Heart right ventricle (tissue), 16 donors: ENCODE measurements around the gene TNS3. TPM values are rescaled to one million over a fixed set of nuclear protein-coding genes. Genes with fewer than 3 reads are reported as not detected.
A peak's percentile ranks its signal among the peaks of the same experiment; 100 is the strongest.

ENCODE experiments used
- ATAC-seq, 8 donors: fragments of 200-7000 bp; cut with Tn5 transposase; one replicate each; pipeline ENCODE4 v1.9.1; 2020; ENCODE audit warnings: mild to moderate bottlenecking in 8 of 8, moderate library complexity in 8 of 8, moderate number of reproducible peaks in 1 of 8
- DNase-seq, 2 donors: peaks; one replicate each; pipeline ENCODE4 v3.0.0-alpha.2; 2020
- H3K27ac ChIP-seq, 10 donors: fragments of 200-600 bp; sonication (generic) in 2 of 10; one replicate each; pipeline versions ENCODE4 v1.5.0 to v1.8.0; 2020 to 2022; ENCODE audit warnings: mild to moderate bottlenecking in 3 of 10
- H3K27me3 ChIP-seq, 7 donors: fragments of 200-600 bp; one replicate each; pipeline ENCODE4 v1.8.0; 2021 to 2022; ENCODE audit warnings: mild to moderate bottlenecking in 2 of 7
- H3K36me3 ChIP-seq, 9 donors: fragments of 200-600 bp; sonication (generic) in 1 of 9; one replicate each; pipeline versions ENCODE4 v1.5.0 to v1.8.0; 2020 to 2022; ENCODE audit warnings: mild to moderate bottlenecking in 2 of 9
- H3K4me1 ChIP-seq, 9 donors: fragments of 200-600 bp; sonication (generic) in 1 of 9; one replicate each; pipeline versions ENCODE4 v1.5.0 to v1.8.0; 2020 to 2022; ENCODE audit warnings: mild to moderate bottlenecking in 4 of 9
- H3K4me3 ChIP-seq, 10 donors: fragments of 200-600 bp; sonication (generic) in 2 of 10; one replicate each; pipeline versions ENCODE4 v1.5.0 to v1.8.0; 2020 to 2022; ENCODE audit warnings: mild to moderate bottlenecking in 7 of 10, moderate library complexity in 2 of 10
- H3K9me3 ChIP-seq, 11 donors: fragments of 200-600 bp in 10 of 11; sonication (generic) in 2 of 11; one replicate each; pipeline versions ENCODE4 v1.5.0 to v1.8.0; 2013 to 2022; ENCODE audit warnings: mild to moderate bottlenecking in 2 of 11, control low read depth in 1 of 11, moderate library complexity in 1 of 11
- WGBS, 2 donors: extraction: QIAGEN DNeasy Blood & Tissue Kit; methylation state at CpG; one replicate each; pipeline ENCODE4 v1.1.7; 2013; ENCODE audit warnings: inconsistent platforms in 1 of 2; 5-methylcytosine and 5-hydroxymethylcytosine counted together
- intact Hi-C, 10 donors: fragments of 100-400 bp; cut with DNase I; formaldehyde crosslinking; loops; one replicate each; pipeline versions ENCODE4 v1.11.1 to v1.14.2; 2022
- polyA plus RNA-seq, 2 donors: library from polyadenylated mRNA; stranded (reverse); fragments of 200-250 nt; gene quantifications; one replicate each; pipeline ENCODE4 v1.2.3, GENCODE V29; 2013
- total RNA-seq, 10 donors: library from RNA; stranded (reverse); fragmentation: NEBNext Ultra II Directional in 3 of 10; extraction: Animal tissue kit (Norgen Biotek cat#: 25700) in 3 of 10; gene quantifications; one replicate each; pipeline versions ENCODE4 v1.2.1 to v1.2.4, GENCODE V29; 2021 to 2023
- TF ChIP-seq, protein P1 (sequence below), 9 donors: fragments of 200-600 bp; sonication (generic) in 2 of 9; IDR thresholded peaks; one replicate each; pipeline versions ENCODE4 v1.5.0 to v1.8.0; 2021 to 2022; ENCODE audit warnings: antibody characterized with exemption in 9 of 9, mild to moderate bottlenecking in 5 of 9, moderate library complexity in 1 of 9
- donor health status: Arrhythmogenic right ventricular cardiomyopathy.
- donor health status: ischemic (EF 13 %, LVEDD 7.1; RV severe dilation, severe dysfunction).
- donor health status: healthy with polysubstance abuse.
- donor health status: DM: no; HTN: yes; CAD: no.
- donor health status: DM: no; HTN: no; CAD: no.
- donor health status: ischemic (EF 25% LVEDD 6.9; RV normal size, moderate dysfunction).
- donor health status: ischemic (EF 25% LVEDD 5.7; RV mildly dilated, moderate dysfunction).
- donor health status: healthy.
- donor health status: DM: yes; HTN: yes; CAD: no.
- donor health status: Ischemic cardiomyopathy.
- donor health status: ischemic (EF 35%, LVEDD 5.7; RV mildly dilated, moderate dysfunction).
- donor health status: nonischemic (EF 11% LVEDD 7.7; RV severe dilation, severe dysfunction).
- donor health status: DM: yes; HTN: yes; CAD: no.
- donor health status: PGD.
- donor health status: ischemic (EF 29% LVEDD 5.4; RV normal size, mild dysfunction).
- donor health status: nonischemic (EF 23%, LVEDD 6.1; RV moderate dilation, normal function).

TNS3 gene
- total and polyA plus RNA-seq, 12 donors: 6.7 to 74.2 (median 34.0) TPM

DNA sequence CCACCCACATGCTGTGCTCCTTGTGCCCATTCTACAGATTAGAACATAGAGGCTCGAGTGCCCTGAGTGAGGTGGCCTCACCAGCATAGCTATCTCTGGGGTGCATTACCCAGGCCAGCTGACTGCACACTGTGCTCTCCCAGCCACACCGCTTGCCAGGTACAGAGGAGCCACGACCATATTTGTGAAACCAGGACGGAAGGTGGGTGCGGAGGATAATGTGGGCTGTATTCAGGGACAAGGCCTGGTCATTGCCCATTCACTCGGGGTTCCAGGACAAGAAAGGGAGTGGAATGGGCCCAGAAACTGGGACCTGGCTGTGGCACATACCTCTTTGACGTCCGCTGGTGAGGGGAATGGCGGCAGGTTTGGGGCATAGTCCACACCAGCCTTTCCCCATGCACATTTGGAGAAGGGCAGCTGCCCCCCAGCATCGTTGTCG is 236.0 kb downstream of the TNS3 start:
- 96 to 98% methylated on average over 11 of the region's 11 CpGs for WGBS, 2 donors
- TF ChIP-seq, protein P1, sequence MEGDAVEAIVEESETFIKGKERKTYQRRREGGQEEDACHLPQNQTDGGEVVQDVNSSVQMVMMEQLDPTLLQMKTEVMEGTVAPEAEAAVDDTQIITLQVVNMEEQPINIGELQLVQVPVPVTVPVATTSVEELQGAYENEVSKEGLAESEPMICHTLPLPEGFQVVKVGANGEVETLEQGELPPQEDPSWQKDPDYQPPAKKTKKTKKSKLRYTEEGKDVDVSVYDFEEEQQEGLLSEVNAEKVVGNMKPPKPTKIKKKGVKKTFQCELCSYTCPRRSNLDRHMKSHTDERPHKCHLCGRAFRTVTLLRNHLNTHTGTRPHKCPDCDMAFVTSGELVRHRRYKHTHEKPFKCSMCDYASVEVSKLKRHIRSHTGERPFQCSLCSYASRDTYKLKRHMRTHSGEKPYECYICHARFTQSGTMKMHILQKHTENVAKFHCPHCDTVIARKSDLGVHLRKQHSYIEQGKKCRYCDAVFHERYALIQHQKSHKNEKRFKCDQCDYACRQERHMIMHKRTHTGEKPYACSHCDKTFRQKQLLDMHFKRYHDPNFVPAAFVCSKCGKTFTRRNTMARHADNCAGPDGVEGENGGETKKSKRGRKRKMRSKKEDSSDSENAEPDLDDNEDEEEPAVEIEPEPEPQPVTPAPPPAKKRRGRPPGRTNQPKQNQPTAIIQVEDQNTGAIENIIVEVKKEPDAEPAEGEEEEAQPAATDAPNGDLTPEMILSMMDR (IDR thresholded peaks at IDR 0.05): no peak
- Histone ChIP-seq H3K4me3 (no peak overlapping the region), H3K4me1 (peaks cover 0 to 10% (median 6%) of the 10 kb centered on the region in 9 donors), H3K27me3 (no peaks in the 10 kb centered on the region), H3K27ac (no peak overlapping the region), H3K36me3 (peaks cover 0 to 76% (median 9%) of the 10 kb centered on the region in 9 donors), H3K9me3 (no peaks in the 10 kb centered on the region)
- intact Hi-C loops: loop anchor here in 1 of 10 donors (5.0 kb wide), 1 partner anchor 79 kb away; no protein-coding TSS in a partner anchor
- no peak for DNase-seq
- ATAC-seq: no peak

DNA sequence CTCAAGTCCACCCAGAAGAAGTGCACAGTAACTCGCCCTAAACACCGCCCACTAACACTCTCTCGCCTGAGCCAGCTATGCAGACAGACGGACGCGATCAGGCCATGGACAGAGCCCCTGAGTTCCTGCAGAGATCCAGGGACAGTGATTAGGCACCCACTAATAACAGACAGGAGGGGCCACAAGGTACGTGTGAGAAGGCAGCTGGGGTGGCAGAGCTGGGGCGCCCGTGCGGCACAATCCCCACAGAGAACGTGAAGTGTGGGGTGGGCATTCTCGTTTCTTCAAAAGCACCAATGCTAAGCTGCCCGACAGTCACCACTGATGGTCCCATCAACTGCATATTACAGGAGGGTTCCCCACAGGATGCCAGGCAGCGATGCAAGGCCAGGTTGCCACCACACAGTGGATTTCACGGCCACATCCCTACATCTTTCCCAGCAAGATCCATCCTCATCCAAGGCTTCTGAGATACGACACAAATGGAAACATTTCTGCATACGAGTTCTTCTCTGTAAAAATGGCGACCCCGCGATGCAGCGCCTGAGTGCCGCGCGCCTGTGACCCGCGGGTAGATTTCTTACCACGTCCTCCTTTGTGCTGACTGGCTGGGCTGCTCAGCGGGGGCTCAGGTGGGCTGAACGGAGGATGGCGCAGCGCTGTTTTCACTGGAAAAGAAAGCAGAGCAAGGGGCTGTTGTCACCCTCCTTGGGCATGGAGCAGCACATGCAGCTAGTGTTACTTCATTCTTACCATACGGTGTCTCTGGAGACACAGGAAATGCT is 237.5 kb downstream of the TNS3 start:
- intact Hi-C loops: no loop called here

DNA sequence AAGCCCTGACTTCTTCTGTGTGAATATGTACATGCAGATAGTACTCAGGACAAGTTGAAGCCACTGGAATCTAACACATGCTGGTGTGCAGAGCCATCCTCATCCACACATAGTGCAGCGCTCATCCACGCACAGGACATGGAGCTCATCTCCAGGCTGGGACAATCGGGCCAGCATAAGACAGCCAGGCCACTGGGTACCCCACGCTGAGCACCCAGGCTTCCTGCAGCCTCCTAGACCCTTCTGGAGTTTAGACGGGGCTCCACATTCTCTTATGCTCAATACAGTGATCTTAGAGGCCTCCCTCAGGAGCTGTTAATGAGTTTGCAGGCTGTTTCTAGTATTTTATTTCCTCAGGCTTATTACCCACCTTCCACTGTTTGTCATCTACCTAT is 238.9 kb downstream of the TNS3 start:
- Histone ChIP-seq H3K4me1 (peaks cover 0 to 10% (median 6%) of the 10 kb centered on the region in 9 donors), H3K27ac (no peak overlapping the region), H3K27me3 (no peaks in the 10 kb centered on the region), H3K9me3 (no peaks in the 10 kb centered on the region), H3K4me3 (no peak overlapping the region), H3K36me3 (peaks cover 0 to 88% (median 9%) of the 10 kb centered on the region in 9 donors)
- TF ChIP-seq, protein P1 (IDR thresholded peaks at IDR 0.05): no peak
- 92 to 93% methylated on average over 5 of the region's 5 CpGs for WGBS, 2 donors
- intact Hi-C loops: no loop called here
- DNase-seq: no peak
- ATAC-seq: peak in 1 of 8 donors; percentile 32

More for the DNA sequence above, 237.5 kb downstream of the TNS3 start:
- DNase-seq (no peak), ATAC-seq (no peak)
- Histone ChIP-seq H3K9me3 (no peaks in the 10 kb centered on the region), H3K36me3 (peaks cover 0 to 84% (median 9%) of the 10 kb centered on the region in 9 donors), H3K27ac (no peak overlapping the region), H3K4me1 (peaks cover 0 to 10% (median 6%) of the 10 kb centered on the region in 9 donors), H3K4me3 (no peak overlapping the region), H3K27me3 (no peaks in the 10 kb centered on the region)
- TF ChIP-seq, protein P1 (IDR thresholded peaks at IDR 0.05): no peak
- WGBS, 2 donors: 97 to 98% methylated on average over 32 of the region's 32 CpGs

DNA sequence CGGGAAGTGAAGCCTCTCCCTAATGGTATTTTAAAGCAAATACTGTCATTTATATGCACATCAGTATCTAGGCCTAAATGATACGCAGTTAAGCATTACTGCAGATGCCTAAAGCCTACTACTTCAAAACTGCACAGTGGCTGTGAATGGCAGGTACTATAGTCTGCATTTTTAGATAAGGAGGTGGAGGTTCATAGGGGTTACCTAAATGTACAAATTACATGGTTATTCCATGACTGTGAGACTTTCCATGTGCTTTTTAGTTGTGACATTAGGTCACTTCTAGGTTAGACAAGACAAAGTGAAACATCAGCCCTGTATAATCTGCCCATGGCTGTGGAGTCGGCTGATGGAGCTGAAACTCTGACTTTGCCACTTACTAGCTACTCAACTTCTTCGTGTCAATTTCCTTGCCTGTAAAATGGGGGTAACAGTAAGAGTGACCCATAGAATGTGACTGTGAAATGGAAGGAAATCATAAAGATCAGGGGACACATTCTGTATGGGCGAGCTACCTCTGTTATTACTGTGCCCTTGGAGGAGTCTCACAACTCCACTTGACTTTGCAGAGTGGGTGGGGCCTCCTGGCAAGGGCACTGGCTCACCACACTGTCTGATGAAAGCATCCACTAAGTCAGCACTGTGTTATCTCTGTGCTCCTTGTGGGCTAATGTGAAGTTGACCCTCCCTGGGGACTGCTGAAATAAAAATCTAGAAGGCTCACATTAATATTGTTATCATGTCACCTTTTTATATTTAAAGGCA is 239.4 kb downstream of the TNS3 start:
- peaks cover 0 to 88% (median 9%) of the 10 kb centered on the region in 9 donors for H3K36me3 ChIP-seq
- WGBS, 2 donors: 86 to 90% methylated on average over 5 of the region's 5 CpGs
- intact Hi-C loops: no loop called here

More for the DNA sequence above, 239.4 kb downstream of the TNS3 start:
- H3K27ac ChIP-seq: no peak overlapping the region
- no peak overlapping the region for H3K4me3 ChIP-seq
- TF ChIP-seq, protein P1 (IDR thresholded peaks at IDR 0.05): no peak
- peak in 4 of 8 donors; percentile 34 to 78 (median 58) for ATAC-seq
- peaks cover 0 to 13% (median 6%) of the 10 kb centered on the region in 9 donors for H3K4me1 ChIP-seq
- no peaks in the 10 kb centered on the region for H3K27me3 ChIP-seq
- H3K9me3 ChIP-seq: no peaks in the 10 kb centered on the region
- DNase-seq: no peak
